Glutamatergic neuron (in vitro differentiated cells): ENCODE data around the gene TMEM253. TPM values are rescaled to one million over a fixed set of nuclear protein-coding genes. Genes with fewer than 3 reads are reported as not detected.
A peak's percentile ranks its signal among the peaks of the same experiment; 100 is the strongest.

Experiments used
- DNase-seq: peaks from one replicate; pipeline ENCODE4 v3.0.0; 2022
- H3K27ac Mint-ChIP-seq: one replicate; pipeline ENCODE4 v1.8.0; 2020; ENCODE audit warnings: mild to moderate bottlenecking, mixed read lengths, inconsistent platforms; ENCODE audit not compliant: unreplicated experiment
- H3K27me3 Mint-ChIP-seq: one replicate; pipeline ENCODE4 v1.8.0; 2020; ENCODE audit warnings: mild to moderate bottlenecking, moderate library complexity, mixed read lengths, inconsistent platforms; ENCODE audit not compliant: unreplicated experiment
- H3K36me3 Mint-ChIP-seq: one replicate; pipeline ENCODE4 v1.8.0; 2020; ENCODE audit warnings: mild to moderate bottlenecking, mixed read lengths, inconsistent platforms; ENCODE audit not compliant: unreplicated experiment
- H3K4me1 Mint-ChIP-seq: one replicate; pipeline ENCODE4 v1.8.0; 2020; ENCODE audit warnings: mild to moderate bottlenecking, low read depth, mixed read lengths, inconsistent platforms; ENCODE audit not compliant: unreplicated experiment
- H3K4me3 Mint-ChIP-seq: one replicate; pipeline ENCODE4 v1.8.0; 2020; ENCODE audit warnings: mild to moderate bottlenecking, mixed read lengths, inconsistent platforms; ENCODE audit not compliant: unreplicated experiment
- H3K9me3 Mint-ChIP-seq: one replicate; pipeline ENCODE4 v1.8.0; 2020; ENCODE audit warnings: mild to moderate bottlenecking, moderate library complexity, mixed read lengths, inconsistent platforms; ENCODE audit not compliant: unreplicated experiment
- CTCF ChIP-seq: fragments of 200-600 bp; sonication (generic); IDR thresholded peaks from one replicate; pipeline ENCODE4 v1.5.0; 2021; ENCODE audit not compliant: partially characterized antibody, unreplicated experiment
- total RNA-seq: library from RNA; stranded (reverse); fragmentation: NEBNext Ultra II Directional; extraction: Animal tissue kit (Norgen Biotek cat#: 25700); gene quantifications from one replicate; pipeline ENCODE4 v1.2.1, GENCODE V29; 2021; ENCODE audit not compliant: unreplicated experiment

TMEM253 gene
- total RNA-seq, 1 donor from 2014 or later = 0.64 TPM

- H3K27me3 Mint-ChIP-seq = peaks cover 30% of the 10 kb centered on the region
- peak overlapping the region; percentile 99 for H3K4me3 Mint-ChIP-seq
- peaks cover 39% of the 10 kb centered on the region for H3K4me1 Mint-ChIP-seq
- peak overlapping the region; percentile 91 for H3K27ac Mint-ChIP-seq
- no peak for DNase-seq
- peaks cover 34% of the 10 kb centered on the region for H3K9me3 Mint-ChIP-seq
- TF ChIP-seq CTCF = no peak
- peaks cover 3% of the 10 kb centered on the region for H3K36me3 Mint-ChIP-seq
These were observed 1.8 kb upstream of the TMEM253 start for GRCh38 chr14:21098892-21099595.

DNA sequence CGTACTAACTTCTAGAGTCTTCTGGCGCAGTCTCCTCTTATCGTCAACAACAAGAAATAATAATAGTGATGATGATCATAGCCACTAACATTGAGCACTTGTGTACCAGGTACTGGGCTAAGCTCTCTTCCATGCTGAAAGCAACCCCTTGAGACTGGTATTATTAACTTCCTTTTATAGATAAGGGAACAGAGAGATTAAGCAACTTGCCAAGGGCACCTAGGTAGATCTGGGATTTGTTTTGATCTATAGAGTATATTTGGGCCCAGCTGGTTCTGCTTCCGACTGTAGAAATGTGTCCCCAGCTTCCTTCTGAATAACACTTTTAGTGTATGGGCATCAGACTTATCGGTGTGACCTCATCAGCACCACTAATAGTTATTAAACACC lies 1.3 kb upstream of the TMEM253 start:
- Mint-ChIP-seq H3K36me3 (peaks cover 3% of the 10 kb centered on the region), H3K27ac (peak overlapping the region; percentile 91), H3K4me1 (peaks cover 41% of the 10 kb centered on the region), H3K4me3 (peak overlapping the region; percentile 99), H3K9me3 (peaks cover 34% of the 10 kb centered on the region), H3K27me3 (peaks cover 29% of the 10 kb centered on the region)
- no peak for DNase-seq
- no peak for TF ChIP-seq CTCF

DNA sequence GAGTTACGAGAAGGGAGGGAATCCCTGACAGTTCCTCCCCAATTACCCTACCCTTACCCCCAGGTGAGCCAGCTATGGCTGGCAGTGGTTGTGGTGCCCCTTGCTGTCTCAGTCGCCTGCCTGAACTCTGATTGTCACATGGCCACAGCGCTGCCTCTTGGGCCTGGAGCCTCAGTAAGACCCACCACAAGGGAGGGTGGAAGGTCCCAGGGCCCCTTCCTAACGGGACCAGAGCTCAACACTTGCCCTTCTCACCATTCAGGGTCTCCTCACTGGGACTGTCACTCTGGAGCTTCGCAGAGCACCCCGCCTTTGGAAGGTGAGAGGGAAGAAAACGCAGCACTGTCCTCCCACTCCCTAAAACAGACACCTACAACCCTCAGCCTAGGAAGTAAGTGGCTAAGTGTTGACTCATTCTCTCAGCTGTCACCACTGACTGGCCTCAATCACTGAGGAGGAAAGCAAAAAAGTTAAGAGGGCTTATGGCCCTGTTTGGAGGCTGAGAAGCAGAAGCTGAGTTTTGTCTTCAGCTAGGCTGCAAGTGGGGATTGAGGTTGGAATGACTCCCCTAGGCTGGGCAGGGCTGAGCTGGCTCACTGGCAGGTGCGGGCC lies 1.0 kb downstream of the TMEM253 start:
- peak overlapping the region; percentile 98 for H3K4me3 Mint-ChIP-seq
- peaks cover 19% of the 10 kb centered on the region for H3K9me3 Mint-ChIP-seq
- no peak for TF ChIP-seq CTCF
- DNase-seq = no peak
- peaks cover 43% of the 10 kb centered on the region for H3K4me1 Mint-ChIP-seq
- H3K36me3 Mint-ChIP-seq = peaks cover 3% of the 10 kb centered on the region
- peak overlapping the region; percentile 59 for H3K27ac Mint-ChIP-seq
- H3K27me3 Mint-ChIP-seq = peaks cover 15% of the 10 kb centered on the region

DNA sequence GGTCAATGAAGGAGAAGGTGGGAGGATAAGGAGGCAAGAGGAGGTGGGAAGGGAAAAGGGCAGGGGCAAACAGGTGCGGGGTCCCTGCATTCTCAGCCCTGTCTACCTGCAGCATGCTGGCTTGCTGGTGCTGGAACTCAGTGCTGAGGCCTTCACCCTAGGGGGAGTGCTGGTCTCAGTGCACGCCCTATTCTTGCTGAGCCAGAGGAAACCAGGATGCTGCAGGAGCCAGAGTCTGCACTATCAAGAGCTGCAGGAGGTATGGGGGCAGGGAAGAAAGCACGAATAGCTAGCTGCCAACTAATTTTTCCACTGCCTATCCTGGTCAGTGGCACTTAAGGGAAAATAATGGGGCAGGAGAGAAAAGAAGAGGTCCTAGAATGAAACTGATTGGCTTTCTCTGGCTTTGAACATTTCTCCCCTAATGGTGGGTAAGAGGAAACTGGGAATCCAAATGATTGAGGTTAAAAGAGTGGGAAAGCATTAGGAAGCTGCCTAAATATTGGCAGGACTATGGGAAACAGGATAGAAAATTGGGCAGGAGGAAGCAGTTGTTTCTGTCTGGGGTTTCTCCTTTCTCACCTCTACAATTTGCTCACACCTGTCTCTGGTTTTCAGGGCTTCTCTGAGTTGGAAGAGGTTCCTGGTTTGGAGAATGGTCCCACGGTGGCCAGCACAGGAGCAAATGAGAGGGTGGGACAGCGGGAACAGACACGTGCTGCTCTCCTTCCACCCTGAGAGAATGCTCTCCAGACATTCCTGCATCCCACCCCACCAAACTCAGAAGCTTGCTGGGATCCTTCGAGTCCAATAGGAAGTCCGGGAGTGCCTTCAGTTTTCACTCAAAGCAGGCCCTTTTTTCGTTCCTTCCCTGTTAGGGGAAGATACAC lies 1.9 kb downstream of the TMEM253 start:
- Mint-ChIP-seq H3K27me3 (peaks cover 13% of the 10 kb centered on the region), H3K27ac (peak overlapping the region; percentile 89), H3K4me1 (peaks cover 43% of the 10 kb centered on the region), H3K4me3 (peak overlapping the region; percentile 98), H3K9me3 (peaks cover 13% of the 10 kb centered on the region), H3K36me3 (peaks cover 3% of the 10 kb centered on the region)
- TF ChIP-seq CTCF = no peak
- DNase-seq = no peak
